Fibroblast of mammary gland (primary cell): Measurements from ENCODE around the gene SLCO2A1.

Experiments used
- DNase-seq: peaks from one replicate; pipeline ENCODE4 v3.0.0-alpha.2; 2010; ENCODE audit warnings: low read depth
- H3K4me3 ChIP-seq: 2 replicates; pipeline ENCODE4 v1.5.1; 2011; ENCODE audit warnings: low read depth, mild to moderate bottlenecking, low read length, moderate library complexity; ENCODE audit not compliant: control insufficient read depth
- TF ChIP-seq, protein P1 (sequence below): conservative IDR thresholded peaks from 2 replicates; pipeline ENCODE4 v1.5.1; 2011; ENCODE audit warnings: low read depth, low read length, inconsistent platforms; ENCODE audit not compliant: control insufficient read depth, insufficient read depth

Gene SLCO2A1

DNA sequence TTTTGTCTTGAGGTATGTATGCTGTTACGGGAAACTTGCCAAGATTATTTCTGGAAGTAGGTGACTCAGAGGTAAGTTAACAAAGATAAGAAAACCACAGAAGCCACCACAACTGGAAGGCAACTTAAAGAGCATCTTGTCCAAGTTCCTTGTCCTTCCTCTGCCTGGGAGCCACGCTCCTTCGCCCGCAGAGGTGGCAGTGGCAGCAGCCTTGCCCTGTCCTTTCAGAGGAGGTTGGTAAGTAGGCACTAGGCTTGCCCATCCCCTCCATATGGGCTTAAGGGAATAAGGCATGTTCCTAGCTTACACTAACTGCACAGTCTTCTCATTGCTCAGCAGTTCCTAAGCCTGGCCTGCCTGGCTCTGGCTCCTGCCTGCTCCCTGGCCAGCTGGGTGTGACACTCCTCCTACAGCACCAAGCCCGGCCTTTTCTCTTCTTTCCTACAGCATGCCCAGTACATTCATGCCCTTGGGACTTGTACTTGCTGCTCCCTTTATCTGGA lies 86.0 kb downstream of the SLCO2A1 start:
- peak; percentile 89 for DNase-seq
- no peak overlapping the region for H3K4me3 ChIP-seq
- TF ChIP-seq, protein P1, sequence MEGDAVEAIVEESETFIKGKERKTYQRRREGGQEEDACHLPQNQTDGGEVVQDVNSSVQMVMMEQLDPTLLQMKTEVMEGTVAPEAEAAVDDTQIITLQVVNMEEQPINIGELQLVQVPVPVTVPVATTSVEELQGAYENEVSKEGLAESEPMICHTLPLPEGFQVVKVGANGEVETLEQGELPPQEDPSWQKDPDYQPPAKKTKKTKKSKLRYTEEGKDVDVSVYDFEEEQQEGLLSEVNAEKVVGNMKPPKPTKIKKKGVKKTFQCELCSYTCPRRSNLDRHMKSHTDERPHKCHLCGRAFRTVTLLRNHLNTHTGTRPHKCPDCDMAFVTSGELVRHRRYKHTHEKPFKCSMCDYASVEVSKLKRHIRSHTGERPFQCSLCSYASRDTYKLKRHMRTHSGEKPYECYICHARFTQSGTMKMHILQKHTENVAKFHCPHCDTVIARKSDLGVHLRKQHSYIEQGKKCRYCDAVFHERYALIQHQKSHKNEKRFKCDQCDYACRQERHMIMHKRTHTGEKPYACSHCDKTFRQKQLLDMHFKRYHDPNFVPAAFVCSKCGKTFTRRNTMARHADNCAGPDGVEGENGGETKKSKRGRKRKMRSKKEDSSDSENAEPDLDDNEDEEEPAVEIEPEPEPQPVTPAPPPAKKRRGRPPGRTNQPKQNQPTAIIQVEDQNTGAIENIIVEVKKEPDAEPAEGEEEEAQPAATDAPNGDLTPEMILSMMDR: no peak

DNA sequence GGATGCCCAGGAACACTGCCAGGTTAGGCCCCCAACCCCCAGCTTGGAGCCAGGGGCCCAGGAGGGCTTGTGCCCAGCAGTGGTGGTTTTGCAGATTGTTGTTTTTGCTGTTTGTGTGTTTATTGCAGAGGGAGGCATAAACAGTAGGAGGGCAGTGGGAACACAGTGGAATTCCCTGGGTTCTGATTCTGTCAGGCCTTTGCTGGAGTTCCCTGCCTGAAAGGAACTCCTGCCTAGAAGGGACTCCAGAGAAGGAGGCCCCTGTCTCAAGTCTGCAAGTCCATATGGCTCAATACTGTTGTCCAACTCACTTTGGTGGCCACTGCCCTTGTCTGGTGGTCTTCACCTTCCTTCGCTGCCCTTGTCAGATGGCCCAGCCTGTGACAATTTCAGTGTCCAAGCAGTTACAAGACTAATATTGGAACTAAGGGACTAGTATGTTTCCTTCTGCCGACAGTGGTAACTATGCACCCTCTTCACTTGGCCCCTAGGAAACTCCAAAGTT lies 86.6 kb downstream of the SLCO2A1 start:
- TF ChIP-seq, protein P1: no peak
- H3K4me3 ChIP-seq: no peak overlapping the region
- no peak for DNase-seq

DNA sequence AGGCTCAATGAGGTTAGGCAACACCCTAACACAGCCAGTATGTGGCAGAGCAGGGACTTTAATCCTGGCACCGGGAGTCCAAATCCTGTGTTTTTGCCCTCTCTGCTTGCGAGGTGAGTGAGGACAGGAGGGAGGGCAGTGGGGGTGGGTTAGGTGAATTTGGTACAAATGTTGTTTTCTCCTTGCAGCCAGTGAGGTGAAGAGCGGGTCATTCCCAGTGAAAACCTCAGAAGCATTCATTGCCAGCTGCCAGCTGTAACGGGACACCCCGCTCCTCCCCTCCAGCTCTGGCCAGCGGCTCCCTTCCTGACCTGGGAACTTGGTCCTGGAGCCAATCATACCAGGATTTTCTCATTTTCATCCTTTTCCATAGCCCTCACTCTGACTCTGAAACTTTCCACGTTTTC lies 88.3 kb downstream of the SLCO2A1 start:
- TF ChIP-seq, protein P1: no peak
- peak; percentile 61 for DNase-seq

DNA sequence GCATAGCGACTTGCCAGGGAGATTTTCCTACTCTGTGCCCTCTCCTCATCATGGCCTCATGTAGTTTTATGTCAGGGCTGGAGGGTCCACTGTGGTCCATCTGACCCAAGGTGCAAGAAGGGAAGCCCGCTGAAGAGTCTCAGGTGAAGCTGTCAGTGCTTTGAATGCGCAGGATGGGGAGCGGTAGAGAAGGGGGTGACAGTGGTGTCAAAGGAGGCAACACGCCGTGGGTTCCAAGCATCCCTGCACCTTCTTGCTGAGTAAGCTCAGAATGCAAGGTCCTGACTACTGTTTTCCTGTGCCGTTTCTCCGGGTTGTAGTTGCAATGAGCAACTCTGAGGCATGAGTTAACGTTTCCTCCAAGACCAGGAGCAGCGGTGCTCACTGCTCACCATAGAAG lies 89.2 kb downstream of the SLCO2A1 start:
- DNase-seq: no peak
- TF ChIP-seq, protein P1: no peak

More for the DNA sequence above, 88.3 kb downstream of the SLCO2A1 start:
- no peak overlapping the region for H3K4me3 ChIP-seq

DNA sequence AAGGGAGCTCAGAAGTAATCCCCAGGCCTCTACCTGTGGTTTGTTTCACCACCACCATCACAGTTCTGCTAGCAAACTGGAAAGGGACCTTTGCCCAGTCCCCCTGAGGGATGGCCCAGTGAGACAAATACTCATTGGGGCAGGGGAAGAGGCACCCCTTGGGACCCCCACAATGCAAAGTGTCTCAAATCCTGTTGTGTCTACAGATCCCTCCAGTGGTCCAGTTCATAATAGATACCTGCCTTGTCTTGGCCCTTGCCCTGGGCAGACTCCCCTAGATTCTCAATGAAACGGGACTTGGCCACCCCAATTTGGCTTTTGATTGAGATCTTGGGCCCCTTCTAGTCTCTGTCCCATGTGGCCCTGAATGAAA lies 90.3 kb downstream of the SLCO2A1 start:
- H3K4me3 ChIP-seq: no peak overlapping the region
- no peak for DNase-seq
- TF ChIP-seq, protein P1: no peak

More for the DNA sequence above, 89.2 kb downstream of the SLCO2A1 start:
- H3K4me3 ChIP-seq: no peak overlapping the region

DNA sequence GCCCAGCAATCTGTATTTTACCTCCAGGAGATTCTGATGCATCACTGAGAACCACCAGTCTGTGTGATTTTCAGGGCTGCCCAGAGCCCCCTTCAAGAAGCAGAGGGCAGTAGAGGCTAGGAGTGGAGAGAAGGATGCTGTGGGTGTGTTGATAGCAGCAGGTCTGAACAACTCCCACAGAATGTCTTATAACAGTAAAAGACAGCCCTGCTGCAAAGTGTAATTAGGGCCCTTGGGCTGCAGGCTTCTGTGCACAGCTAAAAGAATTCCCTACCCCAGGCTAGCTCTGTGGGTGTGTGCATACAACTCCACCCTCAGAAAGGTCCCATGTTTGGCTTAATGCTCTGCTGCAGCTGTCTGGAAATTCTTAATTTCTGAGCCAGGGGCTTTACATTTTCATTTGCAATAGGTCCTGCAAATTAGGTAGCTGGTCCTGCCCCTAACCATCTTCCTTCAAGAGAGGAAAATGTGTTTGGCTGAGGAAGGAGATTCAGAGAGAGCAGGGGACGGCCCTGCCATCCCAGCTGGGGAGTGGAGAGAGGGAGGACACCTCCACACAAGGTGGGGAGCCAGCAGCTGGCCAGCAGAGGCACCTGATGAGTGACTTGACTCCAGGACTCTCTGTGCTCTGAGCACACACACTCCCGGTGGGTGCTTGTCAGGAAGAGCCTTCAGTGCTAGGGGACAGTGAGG lies 90.8 kb downstream of the SLCO2A1 start:
- no peak overlapping the region for H3K4me3 ChIP-seq
- peak; percentile 26 for DNase-seq
- TF ChIP-seq, protein P1: peak; percentile 10
